ENCODE results near the gene GNA14.
"Not testable (repeated sequence)": the region's sequence is repeated elsewhere in the genome, so short reads cannot be mapped to it uniquely, and the experiment has no call there.

GNA14 gene

GRCh38 chr9:77497322-77498198 is 150.6 kb downstream of the GNA14 start:
- H3K4me3 ChIP-seq (ENCODE audit: low read depth, low read length), result no peak overlapping the region

GRCh38 chr9:77495834-77496671 is 152.1 kb downstream of the GNA14 start:
- no peak overlapping the region for H3K4me3 ChIP-seq (ENCODE audit: low read depth, low read length)

DNA sequence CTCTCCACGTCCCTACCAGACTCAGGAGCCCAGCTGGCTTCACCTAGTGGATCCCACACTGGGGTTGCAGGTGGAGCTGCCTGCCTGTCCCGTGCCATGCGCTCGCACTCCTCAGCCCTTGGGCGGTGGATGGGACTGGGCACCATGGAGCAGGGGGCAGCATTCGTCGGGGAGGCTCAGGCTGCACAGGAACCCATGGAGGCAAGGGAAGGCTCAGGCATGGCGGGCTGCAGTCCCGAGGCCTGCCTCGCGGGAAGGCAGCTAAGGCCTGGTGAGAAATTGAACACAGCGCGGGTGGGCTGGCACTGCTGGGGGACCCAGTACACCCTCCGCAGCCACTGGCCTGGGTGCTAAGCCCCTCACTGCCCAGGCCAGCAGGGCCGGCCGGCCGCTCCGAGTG is 157.8 kb downstream of the GNA14 start:
- not testable (repeated sequence) for H3K4me3 ChIP-seq (ENCODE audit: low read depth, low read length)

GRCh38 chr9:77489405-77490163 is 158.5 kb downstream of the GNA14 start:
- not testable (repeated sequence) for H3K4me3 ChIP-seq (ENCODE audit: low read depth, low read length)

- H3K4me3 ChIP-seq (ENCODE audit: low read depth, low read length), result no peak overlapping the region
Observed at GRCh38 chr9:77488439-77489126, 159.5 kb downstream of the GNA14 start.

- H3K4me3 ChIP-seq (ENCODE audit: low read depth, low read length), result no peak overlapping the region
Observed at GRCh38 chr9:77486968-77487367, 161.2 kb downstream of the GNA14 start.

GRCh38 chr9:77486463-77486862 is 161.7 kb downstream of the GNA14 start:
- no peak overlapping the region for H3K4me3 ChIP-seq (ENCODE audit: low read depth, low read length)

- no peak overlapping the region for H3K4me3 ChIP-seq (ENCODE audit: low read depth, low read length)
Observed at GRCh38 chr9:77475641-77476473, 172.3 kb downstream of the GNA14 start.

DNA sequence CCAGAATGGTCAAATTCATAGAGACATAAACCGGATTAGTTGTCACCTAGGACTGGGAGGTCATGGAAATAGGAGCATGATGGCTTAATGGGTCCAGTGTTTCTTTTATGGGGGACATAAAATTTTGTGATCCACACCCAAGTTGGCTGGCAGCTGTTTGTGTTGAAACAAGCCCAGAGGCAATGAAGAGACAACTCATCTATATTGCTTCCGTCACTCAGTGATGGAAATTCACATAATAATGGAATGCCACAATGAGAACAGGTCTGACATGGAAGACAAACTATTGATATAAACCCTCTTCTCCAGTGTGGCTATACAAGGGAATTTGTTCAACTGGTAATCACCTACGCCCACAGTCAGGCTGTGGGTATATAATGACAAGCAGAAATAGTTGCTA is 173.2 kb downstream of the GNA14 start:
- no peak overlapping the region for H3K4me3 ChIP-seq (ENCODE audit: low read depth, low read length)

GRCh38 chr9:77472646-77473045 is 175.5 kb downstream of the GNA14 start:
- no peak overlapping the region for H3K4me3 ChIP-seq (ENCODE audit: low read depth, low read length)

GRCh38 chr9:77471572-77471971 is 176.6 kb downstream of the GNA14 start:
- no peak overlapping the region for H3K4me3 ChIP-seq (ENCODE audit: low read depth, low read length)

DNA sequence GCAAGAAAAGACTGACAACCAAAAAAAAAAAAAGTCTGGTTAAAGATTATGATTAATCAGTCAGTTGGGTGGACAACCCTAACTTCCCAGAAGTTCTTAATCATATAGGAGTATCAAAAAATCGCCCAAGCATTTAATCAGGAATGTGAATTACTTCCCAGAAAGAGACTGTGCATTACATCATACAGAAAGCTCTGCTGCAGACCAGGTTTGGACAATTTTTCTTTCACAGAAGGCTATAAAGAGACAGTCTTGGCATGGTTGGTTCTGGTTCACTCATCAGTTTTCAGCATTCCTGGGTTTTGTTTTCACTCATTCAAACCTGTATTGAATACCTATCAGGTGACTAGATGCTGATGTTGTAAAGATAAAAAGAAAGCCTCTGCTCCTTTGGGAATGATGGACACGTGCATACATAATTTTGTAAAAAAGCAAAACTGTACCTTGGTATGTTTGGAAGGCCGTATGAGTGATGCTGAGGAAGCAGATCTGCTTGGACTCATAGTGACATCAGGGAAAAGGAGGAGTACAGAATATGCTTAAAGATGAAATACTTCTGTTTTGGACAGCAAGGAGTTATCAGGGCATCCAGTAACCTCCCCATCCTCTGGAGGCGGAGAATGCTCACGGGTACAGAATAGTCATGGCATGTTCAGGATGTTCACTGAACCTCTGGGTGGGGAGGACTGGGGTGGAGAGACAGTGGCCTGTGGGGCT is 178.4 kb downstream of the GNA14 start:
- H3K4me3 ChIP-seq (ENCODE audit: low read depth, low read length), result no peak overlapping the region

GRCh38 chr9:77464661-77465060 is 183.5 kb downstream of the GNA14 start:
- H3K4me3 ChIP-seq (ENCODE audit: low read depth, low read length), result no peak overlapping the region

- H3K4me3 ChIP-seq (ENCODE audit: low read depth, low read length), result no peak overlapping the region
Observed at GRCh38 chr9:77463151-77463550, 185.0 kb downstream of the GNA14 start.

DNA sequence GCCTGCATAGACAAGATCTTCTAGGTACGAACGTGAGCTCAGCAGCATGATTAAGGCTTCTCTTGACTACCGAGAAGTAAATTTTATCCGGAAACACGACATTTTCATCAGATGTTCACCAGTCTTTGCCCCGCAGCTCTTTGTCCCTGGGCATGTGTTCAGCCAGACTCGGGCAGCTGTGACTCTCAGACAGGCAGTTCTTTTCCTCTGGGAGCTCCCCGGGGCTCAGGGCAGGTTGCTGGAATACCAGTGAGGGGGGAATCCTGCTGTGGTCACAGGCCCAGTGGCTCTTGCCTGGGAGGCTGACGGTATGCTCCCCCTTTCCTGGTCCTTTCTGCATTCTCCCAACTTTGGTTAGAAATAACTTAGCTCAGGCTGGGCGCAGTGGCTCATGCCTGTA is 186.1 kb downstream of the GNA14 start:
- no peak overlapping the region for H3K4me3 ChIP-seq (ENCODE audit: low read depth, low read length)

GRCh38 chr9:77460938-77461337 is 187.2 kb downstream of the GNA14 start:
- H3K4me3 ChIP-seq (ENCODE audit: low read depth, low read length), result no peak overlapping the region

GRCh38 chr9:77457916-77458592 is 190.1 kb downstream of the GNA14 start:
- no peak overlapping the region for H3K4me3 ChIP-seq (ENCODE audit: low read depth, low read length)

DNA sequence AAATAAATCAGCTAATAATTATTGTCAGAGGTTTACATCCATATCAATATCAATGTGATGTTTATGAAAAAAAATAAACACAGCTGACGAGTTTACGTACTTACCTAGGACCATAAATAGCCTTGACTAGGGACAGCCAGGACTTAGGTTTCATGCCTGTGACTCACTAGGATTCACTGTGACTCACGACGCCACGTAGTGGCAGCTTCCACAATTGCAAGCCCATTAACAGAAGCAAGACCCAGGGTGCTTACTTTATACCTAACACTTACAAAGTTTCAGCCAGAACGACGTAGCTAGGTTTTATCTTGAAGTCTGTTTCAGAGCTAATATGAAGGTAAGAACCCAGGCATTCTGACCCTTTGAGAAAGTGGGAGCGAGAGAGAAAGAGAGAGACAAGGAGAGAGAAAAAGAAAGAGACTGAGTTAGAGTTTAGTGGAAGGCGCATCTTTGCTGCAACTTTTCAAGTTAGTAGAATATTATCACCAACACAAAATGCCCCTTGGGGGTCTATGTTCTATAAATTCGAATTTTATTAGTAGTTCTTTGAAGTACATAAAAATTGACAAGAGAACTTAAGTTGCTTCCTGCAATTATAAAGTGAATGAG is 191.2 kb downstream of the GNA14 start:
- H3K4me3 ChIP-seq (ENCODE audit: low read depth, low read length), result no peak overlapping the region

Measured in iPS-11a (cell line).